Measurements from ENCODE around the gene LAMC3. TPM values are rescaled to one million over a fixed set of nuclear protein-coding genes. Genes with fewer than 3 reads are reported as not detected.
"Not testable (repeated sequence)": the region's sequence is repeated elsewhere in the genome, so short reads cannot be mapped to it uniquely, and the experiment has no call there.

Gene LAMC3
- total RNA-seq, 1 donor from 2014 or later, result 14.2 TPM

DNA sequence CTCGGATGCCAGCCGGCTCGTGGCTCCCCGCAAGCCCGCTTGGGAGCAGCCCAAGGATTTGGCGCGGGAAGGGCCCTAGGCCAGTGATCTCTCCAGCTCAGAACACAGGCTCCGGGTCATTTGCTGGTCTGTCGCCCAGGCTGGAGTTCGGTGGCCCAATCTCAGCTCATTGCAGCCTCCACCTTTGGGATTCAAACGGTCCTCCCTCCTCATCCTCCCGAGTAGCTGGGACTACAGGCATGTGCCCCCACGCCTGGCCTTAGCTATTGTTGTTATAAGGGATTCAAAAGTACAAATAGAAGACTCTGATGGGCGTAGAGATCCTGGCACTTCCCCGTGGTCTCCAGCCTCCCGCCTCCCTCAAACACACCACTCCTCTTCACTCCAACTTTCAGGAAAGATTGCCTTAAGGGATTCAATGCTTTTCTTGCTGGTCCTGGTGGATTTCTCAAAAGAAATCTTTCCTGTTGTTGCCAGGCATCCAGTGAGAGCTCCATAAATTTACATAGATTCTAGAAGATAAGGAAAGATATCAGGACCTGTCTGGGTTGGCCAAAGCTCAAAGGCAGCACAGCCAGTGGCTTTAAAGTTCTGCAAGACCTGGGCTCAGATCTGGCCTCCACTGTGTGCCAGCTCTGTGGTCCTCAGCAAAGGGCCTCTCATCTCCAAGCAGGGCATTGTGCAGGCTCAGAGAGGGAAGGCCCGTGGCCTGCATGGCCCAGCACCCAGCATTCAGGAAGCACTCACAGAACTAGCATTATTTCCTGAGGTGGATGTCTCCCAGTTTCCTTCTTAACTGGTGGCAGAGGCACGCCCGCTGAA is 88.4 kb downstream of the LAMC3 start:
- DNase-seq (ENCODE audit: low spot score), result no peak

DNA sequence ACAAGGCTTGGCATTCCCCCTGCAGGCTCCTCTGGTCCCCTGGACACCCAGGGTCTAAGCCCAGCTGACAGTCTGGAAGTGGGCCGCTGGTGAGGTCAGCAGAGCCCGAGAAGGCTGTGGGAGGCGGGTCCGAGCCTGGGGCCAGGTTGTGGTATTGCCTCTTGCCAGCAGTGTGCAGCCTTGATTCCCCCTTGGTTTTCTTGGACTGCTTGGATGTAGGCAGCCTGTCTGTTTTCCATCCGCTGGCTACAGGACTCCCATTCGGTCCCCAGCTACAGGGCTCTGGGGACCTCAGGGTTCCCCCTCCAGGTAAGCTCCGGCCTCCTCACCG is 88.9 kb downstream of the LAMC3 start:
- no peak for DNase-seq (ENCODE audit: low spot score)

DNA sequence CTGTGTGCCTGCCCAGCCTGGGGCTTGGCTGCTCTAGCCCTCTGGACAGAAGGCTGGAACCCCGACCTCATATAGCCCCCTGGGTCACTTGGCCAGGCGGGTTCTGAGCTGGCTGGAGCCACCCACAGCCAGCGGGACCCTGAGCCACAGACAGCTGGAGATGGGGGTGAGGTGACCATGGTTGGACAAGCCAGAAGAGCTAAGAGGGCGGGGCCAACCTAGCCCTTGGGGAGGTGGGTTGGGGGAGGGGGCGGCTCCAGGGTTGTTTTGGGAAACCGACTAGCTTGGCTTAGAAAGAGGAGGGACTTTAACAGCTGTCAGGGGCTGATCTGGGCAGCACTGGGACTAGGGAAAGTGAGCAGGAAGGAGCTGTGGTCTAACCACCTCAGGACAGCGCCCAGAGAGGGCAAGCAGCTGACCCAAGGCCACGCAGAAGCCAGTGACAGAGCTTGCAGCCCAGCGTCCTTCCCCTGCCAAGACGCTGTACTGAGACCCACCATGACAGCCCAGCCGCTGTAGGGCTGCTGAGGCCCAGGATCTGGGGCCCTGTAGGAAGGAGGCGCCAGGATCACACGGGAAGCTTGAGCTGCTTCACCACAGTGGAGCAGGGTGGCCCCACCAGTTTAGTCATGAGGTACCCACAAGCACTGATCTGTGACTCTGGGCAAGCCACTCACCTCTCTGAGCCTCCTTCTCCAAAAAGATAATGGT is 89.6 kb downstream of the LAMC3 start:
- DNase-seq (ENCODE audit: low spot score), result no peak

- DNase-seq (ENCODE audit: low spot score), result no peak
These were observed 90.2 kb downstream of the LAMC3 start for GRCh38 chr9:131099102-131099606.

DNA sequence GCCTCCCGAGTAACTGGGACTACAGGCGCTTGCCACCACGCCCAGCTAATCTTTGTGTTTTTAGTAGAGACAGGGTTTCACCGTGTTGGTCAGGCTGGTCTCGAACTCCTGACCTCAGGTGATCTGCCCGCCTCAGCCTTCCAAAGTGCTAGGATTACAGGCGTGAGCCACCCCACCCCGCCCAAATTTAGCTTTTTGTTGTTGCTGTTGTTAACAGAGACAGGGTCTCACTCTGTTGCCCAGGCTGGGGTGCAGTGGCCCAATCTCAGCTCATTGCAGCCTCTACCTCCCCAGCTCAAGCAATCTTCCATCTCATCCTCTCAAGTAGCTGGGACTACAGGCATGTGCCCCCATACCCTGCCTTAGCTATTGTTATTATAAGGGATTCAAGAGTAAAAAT is 90.9 kb downstream of the LAMC3 start:
- not testable (repeated sequence) for DNase-seq (ENCODE audit: low spot score)

DNA sequence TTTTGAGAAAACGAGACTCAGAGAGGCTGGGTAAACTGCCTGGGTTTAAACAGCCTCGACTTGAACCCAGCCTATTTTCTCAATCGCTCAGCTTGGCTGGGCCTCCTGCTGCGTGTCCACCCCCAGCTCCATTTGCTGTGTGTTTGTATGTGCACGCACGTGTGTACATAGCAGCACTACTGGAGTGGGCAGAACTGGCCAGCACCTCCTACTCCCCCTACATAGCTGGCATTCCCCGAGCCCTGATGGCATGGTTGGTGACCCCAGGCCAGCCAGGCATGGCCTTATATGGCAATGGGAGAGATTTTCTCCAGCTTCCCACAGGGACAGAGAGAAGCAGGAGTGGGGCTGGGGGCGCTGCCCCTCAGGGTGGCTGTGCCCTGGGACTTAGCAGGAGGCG is 91.5 kb downstream of the LAMC3 start:
- DNase-seq (ENCODE audit: low spot score), result no peak

DNA sequence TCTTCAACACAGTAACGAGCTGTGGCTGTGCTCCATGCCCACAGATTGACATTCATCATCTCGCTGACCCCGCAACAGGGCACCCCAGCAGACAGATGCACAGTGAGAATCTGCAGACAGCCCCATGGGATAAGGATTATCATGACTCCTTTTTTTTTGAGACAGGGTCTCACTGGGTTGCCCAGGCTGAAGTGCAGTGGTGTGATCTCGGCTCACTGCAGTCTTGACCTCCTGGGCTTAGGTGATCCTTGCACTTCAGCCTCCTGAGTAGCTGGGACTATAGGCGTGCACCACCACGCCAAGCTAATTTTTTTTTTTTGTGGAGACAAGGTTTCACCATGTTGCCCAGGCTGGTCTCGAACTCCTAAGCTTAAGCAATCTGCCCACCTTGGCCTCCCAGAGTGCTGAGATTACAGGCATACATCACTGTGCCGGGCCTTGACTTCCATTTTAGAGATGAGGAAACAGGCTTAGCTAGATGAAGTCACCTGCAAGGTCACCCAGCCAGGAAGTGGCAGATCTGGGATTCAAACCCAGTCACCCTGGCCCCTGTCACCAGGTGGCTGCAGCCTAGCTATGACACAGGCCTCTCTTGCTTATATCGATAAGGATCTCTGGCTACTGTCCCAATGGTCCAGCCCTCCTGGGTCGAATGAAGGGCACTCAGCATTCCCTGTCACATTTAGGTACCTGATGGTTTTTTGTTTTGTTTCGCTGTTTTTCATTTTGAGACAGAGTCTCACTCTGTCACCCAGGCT is 92.4 kb downstream of the LAMC3 start:
- no peak for DNase-seq (ENCODE audit: low spot score)

GRCh38 chr9:131103024-131103423 is 94.0 kb downstream of the LAMC3 start:
- DNase-seq (ENCODE audit: low spot score), result no peak

GRCh38 chr9:131103535-131103934 is 94.6 kb downstream of the LAMC3 start:
- no peak for DNase-seq (ENCODE audit: low spot score)

DNA sequence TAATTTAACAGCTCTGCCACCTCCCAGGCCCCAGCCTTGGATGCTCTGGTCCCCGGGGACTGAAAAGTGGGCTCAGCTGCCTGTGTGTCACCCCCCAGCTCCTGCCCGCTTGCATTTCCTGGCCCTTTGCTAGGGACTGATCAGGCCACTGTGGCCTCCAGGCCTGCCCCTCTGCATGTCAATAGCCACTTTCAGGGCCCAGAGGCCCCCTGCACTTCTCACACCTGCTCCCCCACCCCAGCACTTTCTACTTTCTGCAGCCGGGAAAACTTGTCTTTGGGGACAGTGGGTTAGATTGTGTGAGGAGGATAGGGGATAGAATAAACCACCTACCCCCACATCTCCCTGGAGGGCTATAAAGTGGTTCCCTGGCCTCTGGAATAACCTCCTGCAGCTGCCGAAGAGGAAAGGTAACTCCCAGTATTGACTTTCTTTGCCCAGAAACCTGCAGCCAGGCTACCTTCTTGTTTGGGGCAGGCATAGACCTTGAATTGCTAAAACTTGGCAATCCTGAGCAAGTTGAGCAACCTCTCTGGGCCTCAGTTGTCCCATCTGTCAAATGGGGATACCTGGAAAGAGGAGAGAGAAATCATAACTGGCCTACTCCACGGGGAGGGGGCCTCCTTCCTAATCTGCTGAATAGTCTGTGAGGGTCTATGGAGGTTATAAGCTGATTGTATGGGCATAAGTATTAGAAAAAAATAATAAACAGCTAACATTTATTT is 95.2 kb downstream of the LAMC3 start:
- no peak for DNase-seq (ENCODE audit: low spot score)

DNA sequence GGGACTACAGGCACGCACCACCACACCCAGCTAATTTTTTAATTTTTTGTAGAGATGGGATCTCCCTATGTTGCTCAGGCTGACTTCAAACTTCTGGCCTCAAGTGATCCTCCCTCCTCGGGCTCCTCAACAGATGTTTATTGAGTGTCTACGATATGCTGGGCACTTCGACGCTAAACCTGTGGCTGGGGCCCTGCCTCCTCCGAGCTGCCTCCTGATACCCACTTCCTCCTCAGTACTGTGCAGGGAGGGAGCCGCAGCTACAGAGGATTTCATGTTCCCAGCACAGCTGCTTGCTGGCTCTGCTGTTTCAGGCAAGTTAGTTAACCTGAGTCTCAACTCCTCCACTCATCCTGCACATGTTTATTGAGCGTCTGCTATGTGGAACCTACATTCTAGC is 97.0 kb downstream of the LAMC3 start:
- no peak for DNase-seq (ENCODE audit: low spot score)

- DNase-seq (ENCODE audit: low spot score), result no peak
These were observed 98.8 kb downstream of the LAMC3 start for GRCh38 chr9:131107760-131108159.

DNA sequence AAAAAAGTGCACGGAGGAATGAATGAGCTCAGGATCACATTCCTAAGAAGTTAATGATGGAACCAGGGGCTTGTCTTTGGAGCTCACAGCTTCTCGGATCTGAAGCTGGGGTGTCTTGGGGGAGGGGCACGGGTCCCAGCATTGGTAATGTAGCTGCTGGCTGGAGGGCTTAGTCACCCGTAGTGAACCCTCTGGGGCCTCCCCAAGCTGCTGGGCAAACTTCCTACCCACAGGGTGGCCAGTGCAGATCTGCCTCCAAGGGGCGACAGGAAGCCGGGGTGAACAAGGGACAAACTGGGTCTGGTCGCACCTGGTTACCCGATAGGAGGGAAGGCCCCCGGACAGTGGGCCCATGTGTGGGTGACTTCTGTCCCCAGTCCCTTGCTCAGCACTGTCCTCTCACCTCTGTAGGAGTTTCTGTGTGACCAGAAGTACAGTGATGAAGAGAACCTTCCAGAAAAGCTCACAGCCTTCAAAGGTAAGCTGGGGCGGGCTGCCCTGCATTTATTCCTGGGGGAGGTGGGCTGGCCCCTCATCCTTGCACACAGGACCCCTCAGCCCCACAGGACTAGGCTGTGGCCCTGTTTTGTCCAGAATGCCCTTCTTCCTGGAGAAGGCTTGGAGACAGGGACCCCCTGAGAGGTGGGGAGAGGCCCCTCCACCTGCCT is 102.3 kb downstream of the LAMC3 start:
- no peak for DNase-seq (ENCODE audit: low spot score)

DNA sequence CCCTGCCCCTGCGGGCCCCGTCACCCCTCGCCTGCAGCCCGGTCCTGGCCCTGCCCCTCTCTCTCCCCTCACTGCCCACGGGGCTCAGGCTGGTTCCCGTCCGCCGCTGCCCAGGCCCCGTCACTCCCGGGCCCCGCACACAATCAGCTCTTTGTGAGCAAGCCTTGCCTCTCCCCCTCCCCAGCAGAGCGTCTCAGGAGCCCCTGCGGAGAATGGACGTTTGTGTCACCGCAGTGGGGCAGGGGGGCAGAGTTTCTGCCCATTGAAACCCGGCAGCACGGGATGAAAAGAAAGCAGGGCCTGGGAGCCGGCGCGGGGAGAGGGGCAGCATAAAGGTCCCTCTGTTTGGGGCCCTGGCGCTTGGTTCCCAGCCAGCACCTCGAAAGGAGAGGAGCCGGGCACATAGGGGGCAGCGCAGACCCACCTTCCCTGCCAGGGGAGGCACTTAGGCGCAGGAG is 102.9 kb downstream of the LAMC3 start:
- DNase-seq (ENCODE audit: low spot score), result no peak

GRCh38 chr9:131112374-131113154 is 103.6 kb downstream of the LAMC3 start:
- no peak for DNase-seq (ENCODE audit: low spot score)

- no peak for DNase-seq (ENCODE audit: low spot score)
These were observed 104.7 kb downstream of the LAMC3 start for GRCh38 chr9:131113655-131114054.

- DNase-seq (ENCODE audit: low spot score), result no peak
These were observed 105.1 kb downstream of the LAMC3 start for GRCh38 chr9:131114084-131114535.

- not testable (repeated sequence) for DNase-seq (ENCODE audit: low spot score)
These were observed 106.4 kb downstream of the LAMC3 start for GRCh38 chr9:131115360-131115742.

DNA sequence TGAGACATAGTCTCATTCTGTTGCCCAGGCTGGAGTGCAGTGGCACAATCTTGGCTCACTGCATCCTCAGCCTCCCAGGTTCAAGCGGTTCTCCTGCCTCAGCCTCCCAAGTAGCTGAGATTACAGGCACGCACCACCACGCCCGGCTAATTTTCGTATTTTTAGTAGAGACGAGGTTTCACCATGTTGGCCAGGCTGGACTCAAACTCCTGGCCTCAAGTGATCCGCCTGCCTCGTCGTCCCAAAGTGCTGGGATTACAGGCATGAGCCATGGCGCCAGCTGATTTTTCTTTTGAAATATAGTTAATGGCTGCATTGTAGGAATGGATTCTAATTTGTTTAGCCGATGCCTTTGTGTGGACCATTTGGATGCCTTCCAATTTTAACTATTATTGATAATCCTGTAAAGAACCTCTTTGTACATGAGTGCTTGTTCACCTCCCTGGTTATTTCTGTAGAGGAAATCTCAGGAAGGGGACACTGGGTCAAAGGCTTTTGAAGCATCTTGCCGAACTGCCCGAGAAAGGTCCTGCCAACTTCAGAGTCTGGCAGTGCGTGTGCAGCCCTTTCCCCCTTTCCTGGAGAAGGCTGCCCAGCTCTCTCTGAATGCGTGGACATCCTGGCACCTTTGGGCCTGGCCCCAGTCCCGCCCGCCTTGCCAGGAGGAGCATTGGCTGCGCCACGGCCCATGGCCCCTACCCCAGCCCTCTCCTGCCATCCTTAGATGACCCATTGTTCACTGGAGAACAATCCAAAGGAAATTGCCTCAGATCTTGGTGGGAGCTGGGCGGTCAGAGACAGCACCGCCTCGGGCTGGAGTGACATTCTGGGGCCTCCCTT is 107.5 kb downstream of the LAMC3 start:
- no peak for DNase-seq (ENCODE audit: low spot score)
